ENCODE results near the gene VPS9D1. TPM values are rescaled to one million over a fixed set of nuclear protein-coding genes. Genes with fewer than 3 reads are reported as not detected.
"Not testable (repeated sequence)": the region's sequence is repeated elsewhere in the genome, so short reads cannot be mapped to it uniquely, and the experiment has no call there.

Gene VPS9D1
- total RNA-seq, 4 donors from 2014 or later = 5.8 to 9.5 (median 7.8) TPM

GRCh38 chr16:89701425-89702406 lies 19.0 kb downstream of the VPS9D1 start, which contains the start of gene SPATA2L:
Gene SPATA2L (minus strand): TSS chr16:89701705. CDS start chr16:89701232, 473 bp downstream.
- TF ChIP-seq, protein P1, sequence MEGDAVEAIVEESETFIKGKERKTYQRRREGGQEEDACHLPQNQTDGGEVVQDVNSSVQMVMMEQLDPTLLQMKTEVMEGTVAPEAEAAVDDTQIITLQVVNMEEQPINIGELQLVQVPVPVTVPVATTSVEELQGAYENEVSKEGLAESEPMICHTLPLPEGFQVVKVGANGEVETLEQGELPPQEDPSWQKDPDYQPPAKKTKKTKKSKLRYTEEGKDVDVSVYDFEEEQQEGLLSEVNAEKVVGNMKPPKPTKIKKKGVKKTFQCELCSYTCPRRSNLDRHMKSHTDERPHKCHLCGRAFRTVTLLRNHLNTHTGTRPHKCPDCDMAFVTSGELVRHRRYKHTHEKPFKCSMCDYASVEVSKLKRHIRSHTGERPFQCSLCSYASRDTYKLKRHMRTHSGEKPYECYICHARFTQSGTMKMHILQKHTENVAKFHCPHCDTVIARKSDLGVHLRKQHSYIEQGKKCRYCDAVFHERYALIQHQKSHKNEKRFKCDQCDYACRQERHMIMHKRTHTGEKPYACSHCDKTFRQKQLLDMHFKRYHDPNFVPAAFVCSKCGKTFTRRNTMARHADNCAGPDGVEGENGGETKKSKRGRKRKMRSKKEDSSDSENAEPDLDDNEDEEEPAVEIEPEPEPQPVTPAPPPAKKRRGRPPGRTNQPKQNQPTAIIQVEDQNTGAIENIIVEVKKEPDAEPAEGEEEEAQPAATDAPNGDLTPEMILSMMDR (IDR thresholded peaks at IDR 0.05) = no peak
- peak; percentile 66 for DNase-seq (ENCODE audit: low spot score)
- peak; percentile 81 for ATAC-seq (ENCODE audit: low FRiP score)

- TF ChIP-seq, protein P1 (IDR thresholded peaks at IDR 0.05) = no peak
- ATAC-seq (ENCODE audit: low FRiP score) = peak; percentile 17
- DNase-seq (ENCODE audit: low spot score) = no peak
Measured at GRCh38 chr16:89700649-89701424, 19.9 kb downstream of the VPS9D1 start.

GRCh38 chr16:89700100-89700648 lies 20.5 kb downstream of the VPS9D1 start:
- ATAC-seq (ENCODE audit: low FRiP score) (peak; percentile 79), DNase-seq (ENCODE audit: low spot score) (peak; percentile 99)
- TF ChIP-seq, protein P1 (IDR thresholded peaks at IDR 0.05) = peak in 1 of 3 donors; percentile 64

DNA sequence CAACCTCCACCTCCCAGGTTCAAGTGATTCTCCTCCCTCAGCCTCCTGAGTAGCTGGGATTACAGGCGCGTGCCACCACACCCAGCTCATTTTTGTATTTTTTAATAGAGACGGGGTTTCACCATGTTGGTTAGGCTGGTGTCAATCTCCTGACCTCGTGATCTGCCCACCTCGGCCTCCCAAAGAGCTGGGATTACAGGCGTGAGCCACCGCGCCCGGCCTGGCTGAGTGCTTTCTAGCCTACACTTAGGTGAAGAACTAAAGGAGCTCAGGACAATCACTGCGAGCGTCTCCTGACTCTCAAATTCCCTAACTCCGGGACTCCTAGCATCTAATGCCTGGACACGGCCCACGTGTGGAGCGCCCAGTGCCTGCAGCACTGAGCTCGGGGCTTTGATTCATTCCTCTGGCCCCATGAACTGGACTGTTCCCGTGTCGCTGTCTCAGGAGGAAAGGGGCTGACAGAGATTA lies 21.0 kb downstream of the VPS9D1 start:
- not testable (repeated sequence) for ATAC-seq (ENCODE audit: low FRiP score); DNase-seq (ENCODE audit: low spot score)

DNA sequence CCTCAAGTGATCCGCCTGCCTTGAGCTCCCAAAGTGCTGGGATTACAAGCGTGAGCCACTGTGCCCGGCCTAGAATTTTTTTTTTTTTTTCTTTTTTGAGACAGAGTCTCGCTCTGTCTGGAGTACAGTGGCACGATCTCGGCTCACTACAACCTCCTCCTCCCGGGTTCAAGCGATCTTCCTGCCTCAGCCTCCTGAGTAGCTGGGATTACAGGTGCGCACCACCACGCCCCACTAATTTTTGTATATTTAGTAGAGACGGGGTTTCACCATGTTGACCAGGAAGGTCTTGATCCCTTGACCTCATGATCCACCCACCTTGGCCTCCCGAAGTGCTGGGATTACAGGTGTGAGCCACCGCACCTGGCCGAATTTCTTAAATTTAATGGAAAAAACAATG lies 22.0 kb downstream of the VPS9D1 start:
- ATAC-seq (ENCODE audit: low FRiP score); DNase-seq (ENCODE audit: low spot score): not testable (repeated sequence)

- TF ChIP-seq, protein P1 (IDR thresholded peaks at IDR 0.05) = no peak
- no peak for DNase-seq (ENCODE audit: low spot score)
- ATAC-seq (ENCODE audit: low FRiP score) = no peak
Measured at GRCh38 chr16:89697616-89698331, 22.9 kb downstream of the VPS9D1 start.

- TF ChIP-seq, protein P1 (IDR thresholded peaks at IDR 0.05) = no peak
- DNase-seq (ENCODE audit: low spot score) (no peak), ATAC-seq (ENCODE audit: low FRiP score) (no peak)
Measured at GRCh38 chr16:89697161-89697615, 23.5 kb downstream of the VPS9D1 start.
